ENCODE measurements around the gene TARP.

DNA sequence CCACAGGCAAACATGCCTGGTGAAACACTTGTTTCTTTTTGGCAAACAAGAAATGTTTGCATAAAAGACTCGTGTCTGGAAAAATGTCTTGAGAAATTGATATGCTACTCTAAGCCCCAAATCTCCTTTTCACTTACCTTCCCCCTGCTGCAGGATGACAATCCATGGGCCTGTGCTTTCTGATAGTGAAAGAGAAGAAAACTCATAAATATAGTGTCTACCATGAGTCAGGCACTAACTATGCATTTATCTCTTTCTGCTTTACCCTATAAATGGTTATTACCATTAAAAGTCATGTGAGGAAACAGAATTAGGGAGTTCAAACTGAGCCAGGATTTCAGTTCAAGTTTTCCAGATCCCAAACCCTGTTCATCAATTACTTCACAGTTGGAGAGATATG, 6.6 kb upstream of the TARP start:
- TF ChIP-seq, protein P1, sequence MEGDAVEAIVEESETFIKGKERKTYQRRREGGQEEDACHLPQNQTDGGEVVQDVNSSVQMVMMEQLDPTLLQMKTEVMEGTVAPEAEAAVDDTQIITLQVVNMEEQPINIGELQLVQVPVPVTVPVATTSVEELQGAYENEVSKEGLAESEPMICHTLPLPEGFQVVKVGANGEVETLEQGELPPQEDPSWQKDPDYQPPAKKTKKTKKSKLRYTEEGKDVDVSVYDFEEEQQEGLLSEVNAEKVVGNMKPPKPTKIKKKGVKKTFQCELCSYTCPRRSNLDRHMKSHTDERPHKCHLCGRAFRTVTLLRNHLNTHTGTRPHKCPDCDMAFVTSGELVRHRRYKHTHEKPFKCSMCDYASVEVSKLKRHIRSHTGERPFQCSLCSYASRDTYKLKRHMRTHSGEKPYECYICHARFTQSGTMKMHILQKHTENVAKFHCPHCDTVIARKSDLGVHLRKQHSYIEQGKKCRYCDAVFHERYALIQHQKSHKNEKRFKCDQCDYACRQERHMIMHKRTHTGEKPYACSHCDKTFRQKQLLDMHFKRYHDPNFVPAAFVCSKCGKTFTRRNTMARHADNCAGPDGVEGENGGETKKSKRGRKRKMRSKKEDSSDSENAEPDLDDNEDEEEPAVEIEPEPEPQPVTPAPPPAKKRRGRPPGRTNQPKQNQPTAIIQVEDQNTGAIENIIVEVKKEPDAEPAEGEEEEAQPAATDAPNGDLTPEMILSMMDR (IDR thresholded peaks at IDR 0.05; ENCODE audit: low read depth, low read length) = no peak
- no peak for TF ChIP-seq EZH2phosphoT487 (IDR thresholded peaks at IDR 0.05; ENCODE audit: low read depth)

Data from OCI-LY3 (cell line).